Liver (tissue), 3 donors: ENCODE results near the gene TIMP3.

Experiments
- EGR1 ChIP-seq, 2 donors: IDR thresholded peaks; 2 replicates each; pipeline ENCODE4 v1.6.1; 2016 to 2018; ENCODE audit warnings: antibody characterized with exemption in 2 of 2, low read depth in 2 of 2
- FOXA1 ChIP-seq: IDR thresholded peaks from 2 replicates; pipeline ENCODE4 v1.6.1; 2016; ENCODE audit warnings: antibody characterized with exemption
- GABPA ChIP-seq, 2 donors: IDR thresholded peaks in 1 of 2; conservative IDR thresholded peaks in 1 of 2; 2 replicates each; pipeline ENCODE4 v1.6.1; 2016; ENCODE audit warnings: antibody characterized with exemption in 2 of 2, mild to moderate bottlenecking in 1 of 2, moderate library complexity in 1 of 2
- JUND ChIP-seq, 2 donors: IDR thresholded peaks; 2 replicates each; pipeline ENCODE4 v1.6.1; 2016; ENCODE audit warnings: antibody characterized with exemption in 2 of 2
- RAD21 ChIP-seq, 2 donors: IDR thresholded peaks; 2 replicates each; pipeline ENCODE4 v1.6.1; 2016; ENCODE audit warnings: antibody characterized with exemption in 2 of 2, mild to moderate bottlenecking in 2 of 2
- SP1 ChIP-seq: IDR thresholded peaks from 2 replicates; pipeline ENCODE4 v1.6.1; 2018; ENCODE audit warnings: antibody characterized with exemption, mild to moderate bottlenecking
- TAF1 ChIP-seq: conservative IDR thresholded peaks from 2 replicates; pipeline ENCODE4 v1.6.1; 2016; ENCODE audit warnings: antibody characterized with exemption, mild to moderate bottlenecking
- TF ChIP-seq, protein P1 (sequence below): fragments of 150-350 bp; IDR thresholded peaks from 2 replicates; pipeline ENCODE4 v1.5.1; 2017; ENCODE audit warnings: improper control_type of control experiment, low read depth, low read length; ENCODE audit not compliant: missing input control
- TF ChIP-seq, protein P2 (sequence below): IDR thresholded peaks from 2 replicates; pipeline ENCODE4 v1.6.1; 2016; ENCODE audit warnings: antibody characterized with exemption
- TF ChIP-seq, protein P3 (sequence below): IDR thresholded peaks from 2 replicates; pipeline ENCODE4 v1.6.1; 2016; ENCODE audit warnings: antibody characterized with exemption, mild to moderate bottlenecking
- TF ChIP-seq, protein P4 (sequence below): IDR thresholded peaks from 2 replicates; pipeline ENCODE4 v1.6.1; 2016; ENCODE audit warnings: antibody characterized with exemption
- TF ChIP-seq, protein P5 (sequence below): IDR thresholded peaks from 2 replicates; pipeline ENCODE4 v1.6.1; 2016; ENCODE audit warnings: antibody characterized with exemption
- donor health status: healthy.
- donor health status: healthy.

DNA sequence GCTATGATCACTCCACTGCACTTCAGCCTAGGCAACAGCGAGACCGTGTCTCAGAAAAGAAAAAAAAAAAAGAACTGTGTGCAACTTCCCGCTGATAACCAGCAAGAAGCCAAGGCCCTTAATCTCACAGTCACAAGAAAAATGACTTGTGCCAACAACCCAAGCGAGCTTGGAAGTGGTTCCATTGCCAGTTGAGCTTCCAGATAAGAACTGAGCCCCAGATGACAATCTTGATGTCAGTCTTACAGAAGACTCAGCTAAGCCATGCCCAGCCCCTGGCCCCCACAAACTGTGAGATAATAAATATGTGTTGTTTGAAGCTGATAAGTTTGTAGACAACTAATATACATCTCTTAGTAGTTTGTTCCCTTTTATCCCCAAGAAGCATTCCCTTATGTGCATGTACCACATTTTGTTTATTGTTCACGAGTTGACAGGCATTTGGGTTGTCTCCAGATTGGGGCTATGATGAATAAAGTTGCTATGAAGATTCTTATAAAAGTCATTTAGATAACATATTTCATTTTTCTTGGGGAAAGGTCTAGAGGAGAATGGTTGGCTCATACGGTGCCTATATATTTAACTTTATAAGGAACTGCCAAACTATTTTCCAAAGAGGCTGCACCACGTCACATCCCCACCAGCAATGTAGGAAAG, 85.9 kb downstream of the TIMP3 start:
- TF ChIP-seq, protein P1, sequence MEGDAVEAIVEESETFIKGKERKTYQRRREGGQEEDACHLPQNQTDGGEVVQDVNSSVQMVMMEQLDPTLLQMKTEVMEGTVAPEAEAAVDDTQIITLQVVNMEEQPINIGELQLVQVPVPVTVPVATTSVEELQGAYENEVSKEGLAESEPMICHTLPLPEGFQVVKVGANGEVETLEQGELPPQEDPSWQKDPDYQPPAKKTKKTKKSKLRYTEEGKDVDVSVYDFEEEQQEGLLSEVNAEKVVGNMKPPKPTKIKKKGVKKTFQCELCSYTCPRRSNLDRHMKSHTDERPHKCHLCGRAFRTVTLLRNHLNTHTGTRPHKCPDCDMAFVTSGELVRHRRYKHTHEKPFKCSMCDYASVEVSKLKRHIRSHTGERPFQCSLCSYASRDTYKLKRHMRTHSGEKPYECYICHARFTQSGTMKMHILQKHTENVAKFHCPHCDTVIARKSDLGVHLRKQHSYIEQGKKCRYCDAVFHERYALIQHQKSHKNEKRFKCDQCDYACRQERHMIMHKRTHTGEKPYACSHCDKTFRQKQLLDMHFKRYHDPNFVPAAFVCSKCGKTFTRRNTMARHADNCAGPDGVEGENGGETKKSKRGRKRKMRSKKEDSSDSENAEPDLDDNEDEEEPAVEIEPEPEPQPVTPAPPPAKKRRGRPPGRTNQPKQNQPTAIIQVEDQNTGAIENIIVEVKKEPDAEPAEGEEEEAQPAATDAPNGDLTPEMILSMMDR: no peak
- TF ChIP-seq, protein P2, sequence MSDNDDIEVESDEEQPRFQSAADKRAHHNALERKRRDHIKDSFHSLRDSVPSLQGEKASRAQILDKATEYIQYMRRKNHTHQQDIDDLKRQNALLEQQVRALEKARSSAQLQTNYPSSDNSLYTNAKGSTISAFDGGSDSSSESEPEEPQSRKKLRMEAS: no peak
- TF ChIP-seq, protein P3, sequence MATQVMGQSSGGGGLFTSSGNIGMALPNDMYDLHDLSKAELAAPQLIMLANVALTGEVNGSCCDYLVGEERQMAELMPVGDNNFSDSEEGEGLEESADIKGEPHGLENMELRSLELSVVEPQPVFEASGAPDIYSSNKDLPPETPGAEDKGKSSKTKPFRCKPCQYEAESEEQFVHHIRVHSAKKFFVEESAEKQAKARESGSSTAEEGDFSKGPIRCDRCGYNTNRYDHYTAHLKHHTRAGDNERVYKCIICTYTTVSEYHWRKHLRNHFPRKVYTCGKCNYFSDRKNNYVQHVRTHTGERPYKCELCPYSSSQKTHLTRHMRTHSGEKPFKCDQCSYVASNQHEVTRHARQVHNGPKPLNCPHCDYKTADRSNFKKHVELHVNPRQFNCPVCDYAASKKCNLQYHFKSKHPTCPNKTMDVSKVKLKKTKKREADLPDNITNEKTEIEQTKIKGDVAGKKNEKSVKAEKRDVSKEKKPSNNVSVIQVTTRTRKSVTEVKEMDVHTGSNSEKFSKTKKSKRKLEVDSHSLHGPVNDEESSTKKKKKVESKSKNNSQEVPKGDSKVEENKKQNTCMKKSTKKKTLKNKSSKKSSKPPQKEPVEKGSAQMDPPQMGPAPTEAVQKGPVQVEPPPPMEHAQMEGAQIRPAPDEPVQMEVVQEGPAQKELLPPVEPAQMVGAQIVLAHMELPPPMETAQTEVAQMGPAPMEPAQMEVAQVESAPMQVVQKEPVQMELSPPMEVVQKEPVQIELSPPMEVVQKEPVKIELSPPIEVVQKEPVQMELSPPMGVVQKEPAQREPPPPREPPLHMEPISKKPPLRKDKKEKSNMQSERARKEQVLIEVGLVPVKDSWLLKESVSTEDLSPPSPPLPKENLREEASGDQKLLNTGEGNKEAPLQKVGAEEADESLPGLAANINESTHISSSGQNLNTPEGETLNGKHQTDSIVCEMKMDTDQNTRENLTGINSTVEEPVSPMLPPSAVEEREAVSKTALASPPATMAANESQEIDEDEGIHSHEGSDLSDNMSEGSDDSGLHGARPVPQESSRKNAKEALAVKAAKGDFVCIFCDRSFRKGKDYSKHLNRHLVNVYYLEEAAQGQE: no peak
- TF ChIP-seq, protein P4, sequence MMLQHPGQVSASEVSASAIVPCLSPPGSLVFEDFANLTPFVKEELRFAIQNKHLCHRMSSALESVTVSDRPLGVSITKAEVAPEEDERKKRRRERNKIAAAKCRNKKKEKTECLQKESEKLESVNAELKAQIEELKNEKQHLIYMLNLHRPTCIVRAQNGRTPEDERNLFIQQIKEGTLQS: no peak
- TF ChIP-seq JUND (IDR thresholded peaks at IDR 0.05) (no peak), GABPA (IDR thresholded peaks at IDR 0.05 in 1 of 2, conservative IDR thresholded peaks at IDR 0.05 in 1 of 2) (no peak), SP1 (no peak), TAF1 (no peak), EGR1 (IDR thresholded peaks at IDR 0.05; ENCODE audit: low read depth in 2 of 2) (no peak), RAD21 (IDR thresholded peaks at IDR 0.05) (no peak), FOXA1 (no peak)
- TF ChIP-seq, protein P5, sequence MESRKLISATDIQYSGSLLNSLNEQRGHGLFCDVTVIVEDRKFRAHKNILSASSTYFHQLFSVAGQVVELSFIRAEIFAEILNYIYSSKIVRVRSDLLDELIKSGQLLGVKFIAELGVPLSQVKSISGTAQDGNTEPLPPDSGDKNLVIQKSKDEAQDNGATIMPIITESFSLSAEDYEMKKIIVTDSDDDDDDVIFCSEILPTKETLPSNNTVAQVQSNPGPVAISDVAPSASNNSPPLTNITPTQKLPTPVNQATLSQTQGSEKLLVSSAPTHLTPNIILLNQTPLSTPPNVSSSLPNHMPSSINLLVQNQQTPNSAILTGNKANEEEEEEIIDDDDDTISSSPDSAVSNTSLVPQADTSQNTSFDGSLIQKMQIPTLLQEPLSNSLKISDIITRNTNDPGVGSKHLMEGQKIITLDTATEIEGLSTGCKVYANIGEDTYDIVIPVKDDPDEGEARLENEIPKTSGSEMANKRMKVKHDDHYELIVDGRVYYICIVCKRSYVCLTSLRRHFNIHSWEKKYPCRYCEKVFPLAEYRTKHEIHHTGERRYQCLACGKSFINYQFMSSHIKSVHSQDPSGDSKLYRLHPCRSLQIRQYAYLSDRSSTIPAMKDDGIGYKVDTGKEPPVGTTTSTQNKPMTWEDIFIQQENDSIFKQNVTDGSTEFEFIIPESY: no peak
